Lung (tissue), 12 donors: ENCODE measurements around the gene LSM10. TPM values are rescaled to one million over a fixed set of nuclear protein-coding genes. Genes with fewer than 3 reads are reported as not detected.

Source experiments
- ATAC-seq: fragments of 200-7000 bp; cut with Tn5 transposase; one replicate; pipeline ENCODE4 v1.9.1; 2020; ENCODE audit warnings: moderate number of reproducible peaks; ENCODE audit not compliant: insufficient read depth, low FRiP score
- DNase-seq, 3 donors: peaks; one replicate each; pipeline ENCODE4 v3.0.0-alpha.2; 2013 to 2017
- H3K27ac ChIP-seq, 2 donors: one replicate each; pipeline ENCODE4 v1.5.1; 2013; ENCODE audit warnings: mild to moderate bottlenecking in 2 of 2, moderate library complexity in 2 of 2, control low read depth in 1 of 2, inconsistent platforms in 1 of 2, low read depth in 1 of 2, low read length in 1 of 2
- H3K27me3 ChIP-seq, 3 donors: one replicate each; pipeline ENCODE4 v1.5.1; 2013; ENCODE audit warnings: low read length in 2 of 3; ENCODE audit not compliant: control insufficient read depth in 3 of 3, insufficient read depth in 3 of 3
- H3K36me3 ChIP-seq, 4 donors: one replicate each; pipeline ENCODE4 v1.5.1; 2013; ENCODE audit warnings: low read length in 4 of 4, mild to moderate bottlenecking in 1 of 4, moderate library complexity in 1 of 4; ENCODE audit not compliant: control insufficient read depth in 4 of 4, insufficient read depth in 4 of 4
- H3K4me1 ChIP-seq, 5 donors: one replicate each; pipeline ENCODE4 v1.5.1; 2013; ENCODE audit warnings: low read length in 5 of 5, mild to moderate bottlenecking in 2 of 5, moderate library complexity in 1 of 5; ENCODE audit not compliant: control insufficient read depth in 5 of 5, insufficient read depth in 5 of 5
- H3K4me3 ChIP-seq: one replicate; pipeline ENCODE4 v1.5.1; 2013; ENCODE audit warnings: mild to moderate bottlenecking, control low read depth, moderate library complexity
- H3K9ac ChIP-seq, 2 donors: one replicate each; pipeline ENCODE4 v1.5.1; 2013; ENCODE audit warnings: low read length in 2 of 2, control low read depth in 1 of 2; ENCODE audit not compliant: insufficient read depth in 1 of 2
- H3K9me3 ChIP-seq, 4 donors: one replicate each; pipeline ENCODE4 v1.5.1; 2013; ENCODE audit warnings: low read length in 3 of 4, mild to moderate bottlenecking in 1 of 4, moderate library complexity in 1 of 4; ENCODE audit not compliant: control insufficient read depth in 4 of 4, insufficient read depth in 3 of 4
- CTCF ChIP-seq: IDR thresholded peaks from 2 replicates; pipeline ENCODE4 v1.5.1; 2012; ENCODE audit warnings: mild to moderate bottlenecking; ENCODE audit errors: control extremely low read depth, extremely low read depth
- WGBS, 2 donors: extraction: QIAGEN DNeasy Blood & Tissue Kit; methylation state at CpG; one replicate each; pipeline ENCODE4 v1.1.7; 2013; 5-methylcytosine and 5-hydroxymethylcytosine counted together
- polyA plus RNA-seq, 2 donors: library from polyadenylated mRNA; stranded (reverse); fragments of 200-250 nt; gene quantifications; one replicate each; pipeline ENCODE4 v1.2.1, GENCODE V29; 2013
- total RNA-seq, 2 donors: library from RNA; depleted of rRNA in 1 of 2; stranded (reverse); fragments of >200 nt in 1 of 2; gene quantifications; one replicate each; pipeline ENCODE4 v1.2.1, GENCODE V29; 2014 to 2021
- donor health status: control.
- donor health status: control.
- donor health status: Bipolar disorder and iron deficiency.
- donor health status: healthy.
- donor health status: DM: yes; HTN: yes; CAD: no.

LSM10 gene
- total and polyA plus RNA-seq, 4 donors = 10.7 to 70.6 (median 44.8) TPM

GRCh38 chr1:36349839-36350238, 47.9 kb downstream of the LSM10 start:
- Histone ChIP-seq H3K36me3 (peaks cover 8 to 55% (median 20%) of the 10 kb centered on the region in 4 donors), H3K27me3 (no peaks in the 10 kb centered on the region), H3K27ac (peak overlapping the region in 1 of 2 donors; percentile 27), H3K9me3 (no peaks in the 10 kb centered on the region), H3K4me1 (peaks cover 0 to 37% (median 10%) of the 10 kb centered on the region in 5 donors), H3K4me3 (no peak overlapping the region), H3K9ac (no peak overlapping the region)
- no peak for TF ChIP-seq CTCF
- 79 to 86% methylated on average over 16 of the region's 16 CpGs for WGBS, 2 donors
- no peak for ATAC-seq
- DNase-seq = no peak

- DNase-seq = no peak
- no peak overlapping the region for H3K4me3 ChIP-seq
- TF ChIP-seq CTCF = no peak
- no peaks in the 10 kb centered on the region for H3K27me3 ChIP-seq
- no peak overlapping the region for H3K27ac ChIP-seq
- 45 to 62% methylated on average over 7 of the region's 7 CpGs for WGBS, 2 donors
- peaks cover 0 to 37% (median 10%) of the 10 kb centered on the region in 5 donors for H3K4me1 ChIP-seq
- H3K9ac ChIP-seq = no peak overlapping the region
- H3K36me3 ChIP-seq = peaks cover 8 to 55% (median 18%) of the 10 kb centered on the region in 4 donors
- ATAC-seq = no peak
- H3K9me3 ChIP-seq = no peaks in the 10 kb centered on the region
These were observed 48.5 kb downstream of the LSM10 start for GRCh38 chr1:36349241-36349671.

GRCh38 chr1:36346741-36347370, 50.9 kb downstream of the LSM10 start:
- Histone ChIP-seq H3K9ac (no peak overlapping the region), H3K36me3 (peaks cover 8 to 60% (median 19%) of the 10 kb centered on the region in 4 donors), H3K27ac (no peak overlapping the region), H3K4me1 (peaks cover 0 to 21% (median 10%) of the 10 kb centered on the region in 5 donors), H3K27me3 (no peaks in the 10 kb centered on the region), H3K9me3 (no peaks in the 10 kb centered on the region), H3K4me3 (no peak overlapping the region)
- DNase-seq (no peak), ATAC-seq (no peak)
- TF ChIP-seq CTCF = no peak
- 93 to 94% methylated on average over 8 of the region's 8 CpGs for WGBS, 2 donors
